Dermis blood vessel endothelial cell (primary cell): ENCODE data around the gene EPHA6. TPM values are rescaled to one million over a fixed set of nuclear protein-coding genes. Genes with fewer than 3 reads are reported as not detected.
"Not testable (repeated sequence)": the region's sequence is repeated elsewhere in the genome, so short reads cannot be mapped to it uniquely, and the experiment has no call there.

Experiments used
- DNase-seq: peaks from one replicate; pipeline ENCODE4 v3.0.0; 2010
- total RNA-seq: library from RNA; depleted of rRNA; stranded (reverse); fragments of >200 nt; gene quantifications from 2 replicates; pipeline ENCODE4 v1.2.3, GENCODE V29; 2014

The EPHA6 gene
- total RNA-seq, 1 donor from 2014 or later, result under 0.01 TPM

DNA sequence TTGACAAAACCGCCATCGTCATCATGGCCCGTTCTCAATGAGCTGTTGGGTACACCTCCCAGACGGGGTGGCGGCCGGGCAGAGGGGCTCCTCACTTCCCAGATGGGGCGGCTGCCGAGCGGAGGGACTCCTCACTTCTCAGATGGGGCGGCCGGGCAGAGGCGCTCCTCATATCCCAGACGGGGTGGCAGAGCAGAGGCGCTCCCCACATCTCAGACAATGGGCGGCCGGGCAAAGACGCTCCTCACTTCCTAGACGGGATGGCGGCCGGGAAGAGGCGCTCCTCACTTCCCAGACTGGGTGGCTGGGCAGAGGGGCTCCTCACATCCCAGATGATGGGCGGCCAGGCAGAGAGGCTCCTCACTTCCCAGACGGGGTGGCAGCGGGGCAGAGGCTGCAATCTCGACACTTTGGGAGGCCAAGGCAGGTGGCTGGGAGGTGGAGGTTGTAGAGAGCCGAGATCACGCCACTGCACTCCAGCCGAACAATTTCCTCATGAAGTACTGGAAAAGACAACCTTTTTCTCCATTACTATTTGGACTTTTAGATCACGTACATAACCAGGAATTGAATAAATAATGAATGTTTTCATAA is 666.4 kb downstream of the EPHA6 start:
- not testable (repeated sequence) for DNase-seq

- no peak for DNase-seq
These were observed 667.0 kb downstream of the EPHA6 start for GRCh38 chr3:97481416-97481815.

- no peak for DNase-seq
These were observed 670.8 kb downstream of the EPHA6 start for GRCh38 chr3:97485206-97485605.

- DNase-seq, result no peak
These were observed 673.2 kb downstream of the EPHA6 start for GRCh38 chr3:97487587-97487986.

GRCh38 chr3:97488741-97489140 is 674.3 kb downstream of the EPHA6 start:
- no peak for DNase-seq

DNA sequence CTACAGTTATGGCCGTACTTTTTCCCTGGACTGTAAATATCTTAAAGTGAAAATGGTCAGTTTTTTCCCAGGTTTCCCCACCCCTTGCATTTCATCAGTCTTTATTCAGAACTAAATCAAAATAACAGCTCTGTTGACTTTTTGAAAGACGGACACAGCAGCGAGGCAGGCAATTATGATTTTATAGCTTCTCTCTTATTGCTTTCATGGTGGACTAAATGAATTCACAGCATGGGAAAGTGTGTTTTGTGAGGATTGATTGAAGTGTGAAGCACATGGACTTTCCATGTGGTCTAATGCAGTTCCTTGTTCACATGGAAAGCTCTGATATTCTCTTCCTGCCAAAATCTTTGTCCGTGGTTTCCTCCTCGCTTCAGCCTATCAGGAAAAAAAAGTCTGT is 681.5 kb downstream of the EPHA6 start:
- DNase-seq, result no peak

- no peak for DNase-seq
These were observed 682.7 kb downstream of the EPHA6 start for GRCh38 chr3:97497138-97497537.

DNA sequence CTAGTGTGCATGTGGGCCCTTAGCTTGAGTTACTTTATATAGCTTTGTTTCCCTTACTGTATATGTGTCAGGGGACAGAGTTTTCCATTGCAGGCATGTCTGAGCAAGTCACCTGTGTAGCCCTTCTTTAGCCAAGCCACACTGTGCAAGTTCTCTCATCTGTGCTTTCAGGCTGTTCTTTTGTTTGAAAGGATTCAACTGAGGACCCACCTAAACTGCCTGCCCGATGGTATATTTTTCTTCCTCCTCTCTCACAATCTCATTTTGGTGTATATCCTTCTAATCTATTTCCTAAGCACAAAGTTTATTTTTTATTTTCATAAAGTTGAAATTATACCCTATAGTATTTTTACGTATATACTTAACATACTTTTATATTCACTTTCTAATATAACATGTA is 690.1 kb downstream of the EPHA6 start:
- DNase-seq, result no peak

DNA sequence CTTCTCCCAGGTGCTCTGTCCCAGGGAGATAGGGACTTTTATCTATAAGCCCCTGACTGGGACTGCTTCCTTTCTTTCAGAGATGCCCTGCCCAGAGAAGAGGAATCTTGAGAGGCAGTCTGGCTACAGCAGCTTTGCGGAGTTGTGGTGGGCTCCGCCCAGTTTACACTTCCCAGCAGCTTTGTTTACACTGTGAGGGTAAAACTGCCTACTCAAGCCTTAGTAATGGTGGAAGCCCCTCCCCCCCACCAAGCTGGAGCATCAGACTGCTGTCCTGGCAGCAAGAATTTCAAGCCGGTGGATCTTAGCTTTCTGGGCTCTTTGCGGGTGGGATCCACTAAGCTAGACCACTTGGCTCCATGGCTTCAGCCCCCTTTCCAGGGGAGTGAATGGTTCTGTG is 696.4 kb downstream of the EPHA6 start:
- no peak for DNase-seq

DNA sequence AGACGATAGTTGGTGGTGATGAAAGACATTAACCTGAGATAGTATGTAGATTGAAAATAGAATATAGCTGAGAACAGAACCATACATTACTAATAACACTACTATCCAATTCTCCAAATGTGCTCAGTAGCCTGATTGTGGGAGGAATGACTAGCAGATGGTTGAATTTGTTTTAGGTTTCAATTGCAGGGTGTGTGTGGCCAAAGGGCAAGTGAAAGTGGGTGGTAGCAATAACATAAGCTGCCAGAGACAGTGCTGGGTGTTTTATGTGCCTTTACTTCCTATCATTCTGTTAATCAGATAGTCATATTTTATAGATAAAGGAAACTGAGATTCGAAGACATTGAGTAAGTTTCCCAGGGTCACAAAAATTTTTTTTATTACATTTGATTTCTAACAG is 700.7 kb downstream of the EPHA6 start:
- DNase-seq, result no peak

DNA sequence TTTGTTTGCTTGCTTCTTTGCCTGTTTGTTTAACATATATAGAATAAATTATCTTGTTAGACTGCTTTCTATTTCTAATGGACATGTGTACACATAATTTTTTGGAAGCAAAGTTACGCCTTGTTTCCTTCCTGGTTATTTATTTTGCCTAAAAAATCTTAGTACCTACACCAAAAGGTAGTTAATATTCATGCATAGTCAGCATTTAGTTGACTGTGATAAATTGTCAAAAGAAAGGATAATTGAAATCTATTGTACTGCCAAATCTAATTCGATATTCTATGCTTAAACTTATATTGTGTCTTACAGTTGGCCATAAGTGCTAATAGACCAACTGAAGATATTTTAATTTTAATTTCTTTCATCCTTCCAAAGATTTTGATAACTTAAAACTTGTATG is 716.3 kb downstream of the EPHA6 start:
- DNase-seq, result no peak

GRCh38 chr3:97547573-97547972 is 733.2 kb downstream of the EPHA6 start:
- DNase-seq, result not testable (repeated sequence)

- DNase-seq, result no peak
These were observed 736.0 kb downstream of the EPHA6 start for GRCh38 chr3:97550408-97550807.

GRCh38 chr3:97552186-97552585 is 737.8 kb downstream of the EPHA6 start:
- no peak for DNase-seq

- DNase-seq, result no peak
These were observed 761.3 kb downstream of the EPHA6 start for GRCh38 chr3:97575742-97576141.

DNA sequence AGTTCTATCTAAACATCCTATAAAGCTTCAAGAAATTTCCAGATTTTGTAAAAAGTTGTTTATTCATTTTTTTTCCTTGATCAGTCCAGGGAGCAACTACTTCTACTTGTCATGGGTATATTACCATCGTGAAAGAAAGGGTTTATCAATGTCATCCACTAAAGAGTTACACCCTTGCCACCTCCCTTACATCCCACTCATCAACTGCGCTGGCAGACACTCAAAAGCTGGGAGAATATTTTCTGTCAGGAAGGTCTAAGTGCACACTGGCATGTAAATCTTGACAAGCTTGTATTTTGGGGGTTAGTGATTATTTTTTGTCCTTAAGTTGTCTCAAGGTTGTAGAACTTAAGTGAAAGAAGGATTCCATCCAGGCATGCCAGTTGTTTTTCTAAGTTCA is 761.8 kb downstream of the EPHA6 start:
- no peak for DNase-seq

- DNase-seq, result no peak
These were observed 765.0 kb downstream of the EPHA6 start for GRCh38 chr3:97579365-97579764.

GRCh38 chr3:97610626-97611025 is 796.2 kb downstream of the EPHA6 start:
- no peak for DNase-seq

- no peak for DNase-seq
These were observed 798.2 kb downstream of the EPHA6 start for GRCh38 chr3:97612632-97613031.

DNA sequence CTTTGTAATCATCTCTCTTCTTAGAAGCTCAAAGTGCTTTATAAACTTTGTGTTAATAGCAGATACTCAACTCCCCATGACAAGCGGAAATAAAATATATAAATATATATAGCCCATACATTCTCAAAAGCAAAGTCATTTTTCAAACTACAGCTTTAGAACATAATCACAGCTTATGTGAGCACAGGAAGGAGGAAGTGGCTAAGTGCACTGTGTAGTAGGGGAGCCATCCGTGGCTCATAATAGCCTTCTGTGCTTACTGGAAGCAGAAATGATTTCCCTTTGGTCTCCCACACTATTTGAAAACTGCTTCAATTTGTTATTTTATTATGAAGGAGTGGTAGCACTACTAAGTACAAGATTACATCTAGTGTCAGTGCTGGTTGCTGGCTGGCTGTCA is 798.7 kb downstream of the EPHA6 start:
- no peak for DNase-seq

DNA sequence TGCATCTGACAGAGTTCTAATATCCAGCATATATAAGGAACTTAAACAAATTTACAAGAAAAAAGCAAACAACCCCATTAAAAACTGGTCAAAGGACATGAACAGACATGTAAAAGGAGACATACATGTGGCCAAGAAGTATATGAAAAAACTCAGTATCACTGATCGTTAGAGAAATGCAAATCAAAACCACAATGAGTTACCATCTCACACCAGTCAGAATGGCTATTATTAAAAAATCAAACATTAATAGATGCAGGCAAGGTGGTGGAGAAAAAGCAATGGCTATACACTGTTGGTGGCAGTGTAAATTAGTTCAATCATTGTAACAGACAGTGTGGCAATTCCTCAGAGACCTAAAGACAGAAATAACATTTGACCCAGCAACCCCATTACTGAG is 806.1 kb downstream of the EPHA6 start:
- DNase-seq, result not testable (repeated sequence)

- no peak for DNase-seq
These were observed 822.1 kb downstream of the EPHA6 start for GRCh38 chr3:97636465-97636864.

- no peak for DNase-seq
These were observed 832.5 kb downstream of the EPHA6 start for GRCh38 chr3:97646932-97647331.

DNA sequence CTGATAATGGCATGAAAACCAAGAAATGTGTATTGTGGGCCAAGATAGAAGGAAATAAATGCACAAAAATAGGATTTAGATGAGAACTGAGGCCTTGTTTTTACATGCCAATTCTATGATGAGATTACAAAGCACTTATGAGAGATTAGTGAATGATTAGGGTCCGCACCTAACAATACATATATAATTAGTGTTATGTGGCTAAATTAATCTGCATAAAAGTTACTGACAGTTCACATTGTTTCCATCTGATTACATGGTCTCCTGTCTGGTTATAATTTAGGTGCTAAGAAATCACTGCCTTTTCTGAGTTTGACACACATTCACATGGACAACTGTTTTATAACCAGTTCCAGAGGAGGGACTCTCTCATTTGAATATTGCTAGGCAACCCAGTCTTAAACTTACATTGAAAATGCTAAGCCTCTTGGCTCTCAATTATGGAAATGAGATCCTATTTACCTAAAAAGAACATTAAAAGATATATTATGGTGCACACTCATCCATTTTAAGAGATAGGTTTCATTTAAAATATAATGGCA is 833.1 kb downstream of the EPHA6 start:
- no peak for DNase-seq

DNA sequence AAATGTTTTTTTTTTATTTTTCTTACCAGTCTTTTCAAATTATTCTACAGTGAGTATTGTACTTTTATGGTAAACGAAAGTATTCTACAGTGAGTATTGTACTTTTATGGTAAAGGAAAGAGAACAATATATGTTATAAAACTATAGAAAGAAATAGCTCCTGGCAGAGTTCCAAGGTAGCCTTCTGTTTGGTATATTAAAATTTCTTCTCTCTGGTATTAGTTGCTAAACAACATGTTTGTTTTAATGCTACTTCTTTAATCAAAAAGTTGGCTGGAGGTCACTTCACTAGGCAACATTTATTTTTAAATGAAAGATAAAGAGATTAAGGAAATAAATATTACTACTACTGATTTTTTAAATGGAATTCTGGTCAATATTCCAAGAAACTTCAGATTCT is 841.6 kb downstream of the EPHA6 start:
- no peak for DNase-seq
